Kidney (tissue), 14 donors: Measurements from ENCODE around the gene CLRN1. TPM values are rescaled to one million over a fixed set of nuclear protein-coding genes. Genes with fewer than 3 reads are reported as not detected.

Experiments
- DNase-seq, 5 donors: peaks; one replicate each; pipeline ENCODE4 v3.0.0-alpha.2; 2013 to 2020
- FAIRE-seq: peaks from 2 replicates; lab custom pipeline; 2012; peaks lifted over from hg19 to GRCh38; lab: Jason Lieb, UNC
- H3K27ac ChIP-seq, 2 donors: one replicate each; pipeline ENCODE4 v1.7.0; 2013; ENCODE audit warnings: low read depth in 2 of 2, low read length in 2 of 2, inconsistent platforms in 1 of 2
- H3K27me3 ChIP-seq: one replicate; pipeline ENCODE4 v1.7.1; 2013; ENCODE audit warnings: low read length, inconsistent platforms; ENCODE audit not compliant: control insufficient read depth, insufficient read depth
- H3K36me3 ChIP-seq, 3 donors: one replicate each; pipeline versions ENCODE4 v1.7.0 to v1.7.1; 2013; ENCODE audit warnings: low read length in 3 of 3, control low read depth in 1 of 3, inconsistent platforms in 1 of 3; ENCODE audit not compliant: insufficient read depth in 3 of 3, control insufficient read depth in 2 of 3
- H3K4me1 ChIP-seq, 3 donors: one replicate each; pipeline versions ENCODE4 v1.7.0 to v1.7.1; 2013; ENCODE audit warnings: low read length in 3 of 3, inconsistent platforms in 1 of 3, low read depth in 1 of 3; ENCODE audit not compliant: control insufficient read depth in 2 of 3, insufficient read depth in 2 of 3
- H3K4me3 ChIP-seq, 3 donors: one replicate each; pipeline versions ENCODE4 v1.7.0 to v1.8.1; 2013; ENCODE audit warnings: low read length in 3 of 3, control low read depth in 1 of 3, inconsistent platforms in 1 of 3
- H3K9ac ChIP-seq, 3 donors: one replicate each; pipeline versions ENCODE4 v1.7.0 to v1.7.1; 2013; ENCODE audit warnings: low read length in 3 of 3, control low read depth in 1 of 3, inconsistent platforms in 1 of 3
- H3K9me3 ChIP-seq, 3 donors: one replicate each; pipeline versions ENCODE4 v1.7.0 to v1.7.1; 2013; ENCODE audit warnings: low read length in 3 of 3, control low read depth in 1 of 3, inconsistent platforms in 1 of 3; ENCODE audit not compliant: control insufficient read depth in 2 of 3, insufficient read depth in 1 of 3
- intact Hi-C: fragments of 100-400 bp; cut with DNase I; formaldehyde crosslinking; loops from one replicate; pipeline ENCODE4 v1.11.1; 2022
- polyA plus RNA-seq: library from polyadenylated mRNA; stranded (reverse); fragments of 350-450 nt; fragmentation: Illumina TruSeq; extraction: RNeasy Lipid Tissue Mini Kit (QIAGEN cat#74804); gene quantifications from one replicate; pipeline ENCODE4 v1.2.3, GENCODE V29; 2014; ENCODE audit warnings: low read depth, low replicate concordance; ENCODE audit not compliant: insufficient read depth
- total RNA-seq: library from RNA; stranded (reverse); fragmentation: NEBNext Ultra II Directional; extraction: Animal tissue kit (Norgen Biotek cat#: 25700); gene quantifications from one replicate; pipeline ENCODE4 v1.2.1, GENCODE V29; 2021
- TF ChIP-seq, protein P1 (sequence below): IDR thresholded peaks from 3 replicates; pipeline ENCODE4 v1.5.1; 2012; ENCODE audit warnings: mild to moderate bottlenecking, moderate library complexity, borderline replicate concordance; ENCODE audit not compliant: insufficient read depth; ENCODE audit errors: extremely low read depth
- donor health status: control.
- donor health status: control.
- donor health status: control.
- donor health status: control.
- donor health status: control.
- donor health status: DM: yes; HTN: yes; CAD: no.
- donor health status: Normal renal cell carcinoma (clear cell type).

Gene CLRN1
- total and polyA plus RNA-seq, 2 donors from 2014 or later = not detected

DNA sequence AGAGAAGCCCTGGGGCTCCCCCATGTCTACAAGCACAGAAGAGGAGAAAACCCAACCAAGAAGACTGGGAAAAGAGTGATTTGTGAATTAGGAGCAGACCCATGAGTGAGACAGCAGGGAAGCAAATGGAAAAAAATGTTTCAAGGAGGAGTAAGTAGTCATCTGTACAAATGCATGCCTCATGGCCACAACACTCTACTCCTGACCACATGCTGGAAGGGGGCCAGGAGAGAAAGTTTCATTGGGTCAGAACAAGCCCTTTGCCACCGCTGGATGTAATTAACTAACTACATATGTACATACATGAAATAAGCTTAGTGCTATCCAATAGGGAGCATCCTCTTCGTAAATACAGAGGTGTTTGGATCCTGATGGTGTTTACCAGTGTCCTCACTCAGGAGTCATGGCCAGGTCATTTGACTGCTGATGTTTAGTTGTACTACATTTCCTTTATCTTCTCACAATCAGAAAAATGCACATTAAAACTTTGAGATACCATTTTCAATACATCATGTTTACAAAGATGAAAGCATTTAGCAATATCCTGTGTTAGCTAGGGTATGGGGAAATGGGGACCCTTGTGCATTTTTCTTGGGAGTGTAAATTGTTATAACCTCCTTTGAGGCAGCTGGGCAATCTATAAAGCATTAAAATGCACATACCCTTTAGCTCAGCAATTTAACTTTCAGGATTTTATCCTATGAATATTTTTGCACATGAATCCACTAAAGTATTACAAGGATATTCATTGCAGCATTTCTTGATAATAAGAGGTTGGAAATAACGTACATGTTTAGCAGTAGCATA is 27.1 kb downstream of the CLRN1 start:
- TF ChIP-seq, protein P1, sequence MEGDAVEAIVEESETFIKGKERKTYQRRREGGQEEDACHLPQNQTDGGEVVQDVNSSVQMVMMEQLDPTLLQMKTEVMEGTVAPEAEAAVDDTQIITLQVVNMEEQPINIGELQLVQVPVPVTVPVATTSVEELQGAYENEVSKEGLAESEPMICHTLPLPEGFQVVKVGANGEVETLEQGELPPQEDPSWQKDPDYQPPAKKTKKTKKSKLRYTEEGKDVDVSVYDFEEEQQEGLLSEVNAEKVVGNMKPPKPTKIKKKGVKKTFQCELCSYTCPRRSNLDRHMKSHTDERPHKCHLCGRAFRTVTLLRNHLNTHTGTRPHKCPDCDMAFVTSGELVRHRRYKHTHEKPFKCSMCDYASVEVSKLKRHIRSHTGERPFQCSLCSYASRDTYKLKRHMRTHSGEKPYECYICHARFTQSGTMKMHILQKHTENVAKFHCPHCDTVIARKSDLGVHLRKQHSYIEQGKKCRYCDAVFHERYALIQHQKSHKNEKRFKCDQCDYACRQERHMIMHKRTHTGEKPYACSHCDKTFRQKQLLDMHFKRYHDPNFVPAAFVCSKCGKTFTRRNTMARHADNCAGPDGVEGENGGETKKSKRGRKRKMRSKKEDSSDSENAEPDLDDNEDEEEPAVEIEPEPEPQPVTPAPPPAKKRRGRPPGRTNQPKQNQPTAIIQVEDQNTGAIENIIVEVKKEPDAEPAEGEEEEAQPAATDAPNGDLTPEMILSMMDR = no peak
- no peak for DNase-seq
- H3K27ac ChIP-seq = no peak overlapping the region
- H3K27me3 ChIP-seq = no peaks in the 10 kb centered on the region
- no peak overlapping the region for H3K9ac ChIP-seq
- FAIRE-seq = no peak
- H3K4me3 ChIP-seq = no peak overlapping the region
- intact Hi-C loops = no loop called here
- H3K9me3 ChIP-seq = no peaks in the 10 kb centered on the region
- no peaks in the 10 kb centered on the region for H3K36me3 ChIP-seq
- H3K4me1 ChIP-seq = no peaks in the 10 kb centered on the region

DNA sequence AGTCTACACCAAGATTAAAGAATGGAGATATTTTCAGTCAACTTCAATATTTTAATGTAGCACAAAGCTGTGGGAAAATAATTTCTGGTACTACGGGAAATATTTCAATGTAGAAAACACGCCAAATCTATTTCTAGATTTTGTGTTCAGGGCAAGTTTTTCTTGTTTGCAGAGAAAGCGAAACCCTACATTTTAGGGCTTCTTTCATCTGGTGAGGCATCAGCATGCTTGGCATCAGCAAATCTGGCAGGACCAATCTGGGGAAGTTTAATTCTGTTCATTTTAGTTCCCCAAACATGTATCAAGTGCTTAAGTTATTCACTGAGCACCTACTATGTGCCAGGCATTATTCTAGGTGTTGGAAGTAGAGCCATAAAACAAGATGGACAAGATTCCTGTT is 30.3 kb downstream of the CLRN1 start:
- Histone ChIP-seq H3K4me3 (no peak overlapping the region), H3K9me3 (no peaks in the 10 kb centered on the region), H3K36me3 (no peaks in the 10 kb centered on the region), H3K27me3 (no peaks in the 10 kb centered on the region), H3K9ac (no peak overlapping the region), H3K27ac (no peak overlapping the region), H3K4me1 (no peaks in the 10 kb centered on the region)
- FAIRE-seq (no peak), DNase-seq (no peak)
- TF ChIP-seq, protein P1 = no peak
- intact Hi-C loops = no loop called here

DNA sequence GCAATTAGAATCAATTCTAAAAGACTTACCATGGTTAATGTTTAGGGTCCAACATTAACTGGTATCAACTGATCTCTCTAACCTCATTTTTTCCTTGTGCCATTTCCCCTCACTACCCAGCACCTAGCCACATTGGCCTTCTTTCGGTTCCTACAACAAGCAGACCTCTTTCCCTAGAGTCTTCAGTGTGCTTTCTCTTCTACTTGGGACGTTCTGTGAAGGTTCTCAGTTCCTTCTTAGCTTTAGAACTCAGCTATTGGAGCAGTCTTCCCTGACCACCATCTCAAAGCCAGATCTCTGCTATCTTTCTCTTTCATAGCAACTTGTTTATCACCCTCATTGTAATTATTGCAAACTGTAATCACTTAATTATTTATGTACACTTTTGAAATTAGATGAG is 35.8 kb downstream of the CLRN1 start:
- Histone ChIP-seq H3K4me1 (no peaks in the 10 kb centered on the region), H3K9ac (no peak overlapping the region), H3K36me3 (no peaks in the 10 kb centered on the region), H3K9me3 (no peaks in the 10 kb centered on the region), H3K27me3 (no peaks in the 10 kb centered on the region), H3K4me3 (no peak overlapping the region), H3K27ac (no peak overlapping the region)
- FAIRE-seq = no peak
- TF ChIP-seq, protein P1 = no peak
- intact Hi-C loops = no loop called here
- no peak for DNase-seq
